HG02852 (cell line): ENCODE results near the gene CKS1B.
"Not testable (repeated sequence)": the region's sequence is repeated elsewhere in the genome, so short reads cannot be mapped to it uniquely, and the experiment has no call there.

Experiments
- ATAC-seq: cut with Tn5 transposase; IDR thresholded peaks from one replicate; pipeline ENCODE4 v1.9.1; 2021; ENCODE audit warnings: mild to moderate bottlenecking, moderate library complexity; ENCODE audit not compliant: unreplicated experiment

CKS1B gene

DNA sequence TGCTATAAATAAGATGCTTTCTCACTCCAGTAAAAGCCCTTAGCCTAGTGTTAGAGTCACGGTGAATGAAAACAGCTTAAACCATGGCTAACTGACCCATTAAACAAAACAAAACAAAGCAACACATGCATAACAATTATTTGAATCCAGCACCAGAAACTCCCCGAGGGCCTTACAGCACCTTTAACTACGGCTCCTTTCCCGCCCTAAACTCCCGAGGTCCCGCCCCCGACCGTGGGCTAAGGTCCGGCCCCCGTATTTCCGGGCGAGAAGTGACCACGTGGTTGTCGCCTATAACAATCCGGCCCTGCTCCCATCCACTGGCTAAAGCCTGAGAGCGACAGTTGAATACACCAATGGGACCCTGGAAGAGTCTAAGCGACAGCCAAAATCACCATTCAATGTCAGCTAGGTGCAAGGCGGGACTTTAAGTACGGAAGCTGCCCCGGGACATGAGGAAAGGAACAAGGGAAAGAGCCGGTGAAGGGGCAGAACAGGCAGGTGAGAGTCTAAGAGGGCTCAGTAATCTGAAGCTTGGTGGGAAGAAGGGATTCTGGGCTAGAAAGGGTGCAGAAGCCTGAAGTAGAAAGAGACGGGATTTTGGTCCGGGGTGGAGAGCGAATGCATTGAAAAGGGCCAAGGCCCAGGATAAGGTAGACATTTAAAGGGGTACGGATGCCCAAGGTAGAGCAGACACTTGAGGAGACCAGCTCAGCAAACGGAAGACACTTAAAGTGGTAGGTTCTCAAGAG is 8.6 kb downstream of the CKS1B start, which contains the start of gene FLAD1:
TSS of gene FLAD1 (plus strand) at position 448 of the 752 bp plus-strand sequence. CDS start 351 bp downstream, outside the sequence.
- ATAC-seq, result peak; percentile 98

DNA sequence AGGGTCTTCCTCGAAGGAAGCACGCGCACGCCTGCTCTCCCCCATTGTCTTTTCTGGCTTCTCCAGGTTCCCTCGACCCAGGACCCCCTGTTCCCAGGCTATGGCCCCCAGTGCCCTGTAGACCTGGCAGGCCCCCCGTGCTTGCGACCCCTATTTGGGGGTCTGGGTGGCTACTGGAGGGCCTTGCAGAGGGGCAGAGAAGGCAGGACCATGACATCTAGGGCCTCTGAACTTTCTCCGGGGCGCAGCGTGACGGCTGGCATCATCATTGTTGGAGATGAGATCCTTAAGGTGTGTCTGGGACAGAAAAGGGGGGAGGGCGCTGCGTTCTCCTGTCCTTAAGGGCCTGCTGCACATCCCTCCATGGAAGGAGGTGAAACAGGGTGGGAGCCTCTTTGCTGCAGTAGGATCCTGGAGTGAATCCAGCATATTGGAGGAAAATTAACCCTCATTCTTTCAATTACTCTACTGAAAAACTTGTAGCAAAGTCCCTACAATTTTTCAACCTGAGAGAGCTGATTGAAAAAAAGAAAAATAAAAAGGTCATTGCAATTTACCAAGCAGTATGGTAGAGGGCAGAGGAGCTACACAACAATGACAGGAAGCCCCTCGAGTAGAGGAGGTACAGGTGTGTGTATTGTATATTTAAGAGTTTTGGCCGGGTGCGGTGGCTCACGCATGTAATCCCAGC is 9.4 kb downstream of the CKS1B start:
- ATAC-seq, result no peak

DNA sequence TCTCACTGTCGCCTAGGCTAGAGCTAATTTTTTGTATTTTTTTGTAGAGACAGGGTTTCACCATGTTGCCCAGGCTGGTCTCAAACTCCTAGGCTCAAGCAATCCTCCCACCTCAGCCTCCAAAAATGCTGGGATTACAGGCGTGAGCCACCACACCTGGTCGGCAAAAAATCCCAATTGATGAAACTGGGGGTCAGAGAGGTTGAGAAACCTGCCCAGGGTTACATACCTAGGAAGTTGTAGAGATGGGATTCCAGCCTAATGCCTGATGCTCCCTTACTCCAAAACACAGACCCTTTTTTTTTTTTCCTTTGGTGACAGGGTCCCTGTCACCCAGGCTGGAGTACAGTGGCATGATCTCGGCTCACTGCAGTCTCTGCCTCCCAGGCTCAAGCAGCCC is 12.3 kb downstream of the CKS1B start:
- ATAC-seq, result not testable (repeated sequence)

DNA sequence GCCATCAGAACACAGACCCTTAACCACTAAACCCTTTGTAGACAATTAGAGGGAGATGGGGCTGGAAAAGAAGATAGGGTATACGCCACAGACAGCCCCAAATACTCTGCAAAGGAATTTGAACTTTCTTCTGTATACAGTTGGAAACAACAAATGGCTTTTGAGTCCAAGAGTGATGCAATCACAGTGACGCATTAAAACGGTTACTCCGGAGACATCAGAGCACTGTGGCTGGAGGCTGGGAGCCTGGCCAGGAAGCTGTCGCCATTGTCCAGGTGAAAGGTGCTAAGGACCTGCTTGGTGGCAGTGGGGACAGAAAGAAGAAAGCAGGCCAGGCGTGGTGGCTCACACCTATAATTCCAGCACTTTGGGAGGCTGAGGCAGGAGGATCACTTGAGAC is 12.8 kb downstream of the CKS1B start:
- ATAC-seq, result no peak

DNA sequence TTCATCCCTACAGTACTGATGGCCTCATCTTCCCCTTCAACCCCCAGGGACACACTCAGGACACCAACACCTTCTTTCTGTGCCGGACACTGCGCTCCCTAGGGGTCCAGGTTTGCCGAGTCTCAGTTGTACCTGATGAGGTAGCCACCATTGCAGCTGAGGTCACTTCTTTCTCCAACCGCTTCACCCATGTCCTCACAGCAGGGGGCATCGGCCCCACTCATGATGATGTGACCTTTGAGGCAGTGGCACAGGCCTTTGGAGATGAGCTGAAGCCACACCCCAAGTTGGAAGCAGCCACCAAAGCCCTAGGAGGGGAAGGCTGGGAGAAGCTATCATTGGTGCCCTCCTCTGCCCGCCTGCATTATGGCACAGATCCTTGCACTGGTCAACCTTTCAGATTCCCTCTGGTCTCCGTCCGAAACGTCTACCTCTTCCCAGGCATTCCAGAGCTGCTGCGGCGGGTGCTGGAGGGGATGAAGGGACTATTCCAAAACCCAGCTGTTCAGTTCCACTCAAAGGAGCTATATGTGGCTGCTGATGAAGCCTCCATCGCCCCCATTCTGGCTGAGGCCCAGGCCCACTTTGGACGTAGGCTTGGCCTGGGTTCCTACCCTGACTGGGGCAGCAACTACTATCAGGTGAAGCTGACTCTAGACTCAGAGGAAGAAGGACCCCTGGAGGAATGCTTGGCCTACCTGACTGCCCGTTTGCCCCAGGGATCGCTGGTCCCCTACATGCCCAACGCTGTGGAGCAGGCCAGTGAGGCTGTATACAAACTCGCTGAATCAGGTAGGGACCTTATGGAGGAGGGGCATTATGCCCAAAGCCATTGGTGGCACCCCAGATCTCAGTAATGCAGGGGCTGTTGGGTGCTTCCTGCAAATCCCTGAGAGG is 13.8 kb downstream of the CKS1B start:
- ATAC-seq, result no peak

DNA sequence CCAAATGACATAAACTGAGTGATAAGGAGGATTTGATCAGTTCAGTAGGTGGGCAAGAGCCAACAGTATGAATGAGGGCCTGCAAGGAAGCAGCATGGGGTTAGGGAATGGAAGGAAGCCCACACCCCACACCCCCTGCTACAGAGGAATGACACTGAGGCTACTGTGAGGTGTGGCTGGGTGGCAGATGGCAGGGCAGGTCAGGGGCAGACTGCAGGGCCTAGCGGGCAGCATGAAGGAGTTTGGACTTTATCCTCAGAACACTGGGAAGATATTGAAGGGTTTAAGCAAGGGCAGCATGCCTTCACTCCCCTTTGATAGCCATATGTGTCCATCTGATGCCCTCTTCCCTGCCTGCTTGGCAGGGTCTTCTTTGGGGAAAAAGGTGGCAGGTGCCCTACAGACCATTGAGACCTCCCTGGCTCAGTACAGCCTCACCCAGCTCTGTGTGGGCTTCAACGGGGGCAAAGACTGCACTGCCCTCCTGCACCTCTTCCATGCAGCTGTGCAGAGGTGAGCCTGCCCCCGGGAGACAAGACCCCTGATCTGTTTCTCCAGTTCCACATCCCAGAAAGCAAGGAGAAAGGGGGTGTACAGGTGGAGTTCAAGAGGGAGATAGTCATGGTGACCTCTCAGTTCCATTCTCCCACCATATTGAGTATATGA is 14.8 kb downstream of the CKS1B start:
- ATAC-seq, result no peak

DNA sequence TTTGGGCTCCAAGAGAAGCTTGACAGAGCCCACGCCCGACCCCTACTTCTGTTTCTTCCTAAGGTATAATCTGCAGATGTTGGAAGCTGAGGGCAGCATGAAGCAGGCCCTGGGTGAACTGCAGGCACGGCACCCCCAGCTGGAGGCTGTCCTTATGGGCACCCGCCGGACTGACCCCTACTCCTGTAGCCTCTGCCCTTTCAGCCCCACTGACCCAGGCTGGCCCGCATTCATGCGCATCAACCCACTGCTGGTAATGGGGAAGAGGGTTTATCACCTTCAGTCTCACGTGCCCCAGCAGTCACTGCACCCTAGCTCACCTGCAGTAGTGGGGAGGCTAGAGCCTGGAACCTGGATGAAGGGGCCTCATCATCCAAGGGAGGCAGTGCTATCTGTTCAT is 15.8 kb downstream of the CKS1B start:
- ATAC-seq, result no peak

DNA sequence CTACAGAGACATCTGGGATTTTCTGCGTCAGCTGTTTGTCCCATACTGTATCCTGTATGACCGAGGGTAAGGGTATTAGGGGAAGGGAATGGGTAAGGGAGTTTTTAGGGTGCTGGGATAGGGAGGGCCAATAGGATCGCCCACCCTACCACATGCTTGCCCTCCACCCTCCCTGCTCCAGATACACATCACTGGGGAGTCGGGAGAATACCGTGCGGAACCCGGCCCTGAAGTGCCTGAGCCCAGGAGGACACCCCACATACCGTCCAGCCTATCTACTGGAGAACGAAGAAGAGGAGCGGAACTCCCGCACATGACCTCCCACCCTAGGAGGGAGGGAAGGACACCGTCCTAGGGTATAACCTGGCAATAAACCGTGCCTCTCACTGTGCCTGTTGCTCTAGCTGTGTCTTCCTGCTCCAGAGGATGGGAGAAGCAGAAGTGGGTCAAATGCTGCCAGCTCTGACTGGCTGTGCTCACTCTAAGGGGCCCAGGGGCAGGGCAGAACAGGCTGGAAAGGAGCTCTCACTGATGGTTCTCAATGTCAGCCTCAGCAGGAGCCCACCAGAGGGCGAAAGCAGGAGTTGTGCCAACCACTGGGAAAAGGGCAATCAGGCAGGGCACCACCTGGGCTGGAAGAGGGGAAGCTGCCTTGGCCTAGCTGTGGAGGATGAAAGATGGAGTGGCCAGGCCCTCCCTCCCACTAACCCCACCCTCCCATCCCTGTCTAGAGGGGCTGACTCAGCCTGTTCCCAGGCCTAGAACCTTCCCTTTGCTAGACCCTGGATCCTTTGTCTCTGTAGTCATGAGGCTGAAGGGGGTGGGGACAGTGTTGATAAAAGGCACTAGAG is 18.5 kb downstream of the CKS1B start:
- ATAC-seq, result no peak

DNA sequence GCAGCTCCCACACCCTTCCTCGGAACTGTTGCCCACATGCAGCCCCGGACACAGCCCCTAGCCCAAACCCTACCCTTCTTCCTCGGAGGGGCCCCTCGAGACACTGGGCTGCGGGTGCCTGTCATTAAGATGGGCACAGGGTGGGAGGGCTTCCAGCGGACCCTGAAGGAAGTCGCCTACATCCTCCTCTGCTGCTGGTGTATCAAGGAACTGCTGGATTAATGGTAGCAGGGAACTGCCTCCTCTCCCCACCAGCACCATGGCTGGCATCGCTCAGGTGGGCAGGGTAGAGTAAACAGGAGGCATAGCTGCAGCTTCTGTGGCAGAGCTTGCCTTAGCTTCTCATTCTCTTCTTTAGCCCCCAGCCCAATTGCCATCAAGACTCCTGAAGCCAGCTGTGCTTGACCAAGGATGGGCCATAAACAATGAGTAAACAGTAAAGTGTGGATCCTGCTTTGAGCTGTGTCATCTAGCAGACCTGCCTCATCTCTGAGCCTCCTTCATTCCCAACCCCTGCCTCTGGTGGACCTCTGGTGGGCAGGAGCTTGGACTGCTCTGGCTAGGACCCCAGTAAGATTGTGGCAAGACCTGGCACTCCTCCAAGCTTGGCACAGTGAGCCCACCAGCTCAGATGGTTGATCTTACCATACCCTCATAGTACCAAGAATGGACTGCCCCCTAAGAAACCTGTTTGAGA is 19.2 kb downstream of the CKS1B start, which contains the start of gene LENEP:
TSS of gene LENEP (plus strand) at position 15 of the 697 bp plus-strand sequence. CDS start at position 37, 22 bp downstream.
- no peak for ATAC-seq

DNA sequence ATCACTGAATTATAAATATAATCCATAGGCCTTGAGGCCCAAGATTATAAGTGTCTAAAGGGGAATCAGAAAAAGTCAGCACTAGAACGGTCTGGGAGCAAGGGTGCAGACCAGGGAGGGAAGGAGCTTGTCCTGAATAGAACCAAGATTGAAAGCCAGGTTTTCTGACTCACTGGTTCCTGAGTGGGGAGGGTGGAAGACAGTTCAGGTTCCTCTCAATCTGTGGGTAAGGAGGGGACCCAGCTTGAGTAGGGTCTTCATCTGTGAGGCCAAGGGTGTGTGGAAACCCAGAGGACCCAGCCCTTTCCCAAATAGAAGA is 19.7 kb downstream of the CKS1B start:
- ATAC-seq, result no peak

DNA sequence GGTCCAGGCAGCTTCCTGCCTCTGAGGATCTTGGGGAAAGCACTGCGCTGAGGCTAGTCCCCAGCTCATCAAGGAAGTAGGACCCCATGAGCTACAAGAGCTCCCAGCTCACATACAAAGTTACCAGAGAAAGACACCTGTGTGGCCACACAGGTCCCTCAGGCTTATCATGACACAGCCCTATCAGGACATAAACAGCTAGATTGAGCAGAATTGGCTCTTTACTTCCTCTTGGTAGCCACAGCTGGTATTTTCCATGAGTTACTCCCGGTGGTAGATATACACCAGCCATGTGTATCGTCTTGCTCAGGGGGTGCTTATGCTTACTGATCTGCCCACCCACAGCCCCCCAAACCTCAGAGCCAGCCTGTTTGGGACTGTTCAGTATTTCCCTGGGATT is 20.1 kb downstream of the CKS1B start:
- ATAC-seq, result no peak

DNA sequence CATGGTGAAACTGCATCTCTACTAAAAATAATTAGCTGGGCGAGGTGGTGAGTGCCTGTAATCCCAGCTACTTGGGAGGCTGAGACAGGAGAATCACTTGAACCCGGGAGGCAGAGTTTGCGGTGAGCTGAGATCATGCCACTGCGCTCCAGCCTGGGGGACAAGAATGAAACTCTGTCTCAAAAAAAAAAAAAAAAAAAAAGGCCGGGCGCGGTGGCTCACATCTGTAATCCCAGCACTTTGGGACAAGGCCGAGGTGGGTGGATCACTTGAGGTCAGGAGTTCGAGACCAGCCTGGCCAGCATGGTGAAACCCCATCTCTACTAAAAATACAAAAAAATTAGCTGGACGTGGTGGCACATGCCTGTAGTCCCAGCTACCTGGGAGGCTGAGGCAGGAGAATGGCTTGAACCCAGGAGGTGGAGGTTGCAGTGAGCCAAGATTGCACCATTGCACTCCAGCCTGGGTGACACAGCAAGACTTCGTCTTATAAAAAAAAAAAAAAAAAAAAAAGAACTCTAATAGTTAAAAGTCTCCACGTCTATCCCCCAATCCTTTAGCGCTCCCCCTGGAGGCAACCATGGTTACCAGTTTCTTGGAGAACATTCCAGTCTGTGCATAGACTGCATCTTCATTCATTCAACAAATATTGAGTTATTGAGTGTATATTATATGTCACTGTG is 21.0 kb downstream of the CKS1B start:
- not testable (repeated sequence) for ATAC-seq

DNA sequence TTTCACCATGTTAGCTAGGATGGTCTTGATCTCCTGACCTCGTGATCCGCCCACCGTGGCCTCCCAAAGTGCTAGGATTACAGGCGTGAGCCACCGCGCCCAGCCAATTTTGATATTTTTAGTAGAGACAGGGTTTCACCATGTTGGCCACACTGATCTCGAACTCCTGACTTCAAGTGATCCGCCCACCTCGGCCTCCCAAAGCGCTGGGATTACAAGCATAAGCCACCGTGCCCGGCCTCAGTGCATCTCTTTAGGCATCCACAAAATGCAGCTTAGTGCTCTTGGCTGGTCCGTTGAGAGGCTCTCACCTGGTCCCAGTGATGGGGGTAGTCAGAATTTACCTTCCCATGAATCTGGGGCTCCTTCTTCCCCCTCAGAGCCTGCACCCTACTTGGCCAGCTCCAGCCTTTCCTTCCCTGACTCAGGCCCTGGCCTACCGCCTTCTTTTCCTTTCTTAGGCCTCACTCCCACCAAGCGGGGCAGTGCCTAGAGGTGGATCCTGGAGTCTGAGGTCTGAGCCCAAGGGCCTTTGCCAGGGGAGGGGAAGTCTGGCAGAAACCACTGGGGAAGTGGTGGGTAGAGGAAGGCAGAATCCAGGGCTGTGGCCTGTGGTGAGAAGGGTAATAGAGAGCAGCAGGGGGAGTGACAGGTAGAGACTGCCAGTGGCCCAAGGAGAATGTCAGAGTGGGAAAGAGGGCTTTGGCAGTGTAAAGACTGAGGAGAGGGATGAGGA is 22.7 kb downstream of the CKS1B start:
- ATAC-seq, result no peak

DNA sequence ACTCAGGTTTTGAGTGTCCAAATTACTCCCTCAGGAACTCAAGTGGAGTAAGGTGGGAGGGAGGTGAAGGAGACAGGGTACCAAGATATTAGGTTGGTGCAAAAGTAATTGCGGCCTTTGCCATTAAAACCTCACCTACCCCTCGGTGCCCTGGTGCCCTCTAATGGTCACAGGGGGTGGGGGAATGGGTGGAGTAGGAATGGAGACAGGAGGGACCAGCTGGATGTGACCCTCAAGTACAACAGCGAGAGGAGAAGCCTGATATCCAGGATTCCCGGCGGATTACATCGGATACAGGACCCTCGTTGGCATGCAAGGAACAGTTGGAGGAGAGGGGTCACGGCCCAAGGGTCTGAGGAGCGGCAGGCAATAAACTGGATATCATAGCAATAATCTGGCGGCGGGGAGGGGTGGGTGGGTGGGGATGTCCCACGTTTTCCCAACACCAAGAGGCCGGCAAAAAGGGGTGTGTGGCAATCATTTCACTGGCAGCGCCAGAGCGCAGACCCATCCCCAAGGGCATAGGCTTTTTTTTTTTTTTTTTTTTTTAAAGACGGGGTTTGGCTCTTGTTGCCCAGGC is 23.8 kb downstream of the CKS1B start:
- ATAC-seq, result no peak

DNA sequence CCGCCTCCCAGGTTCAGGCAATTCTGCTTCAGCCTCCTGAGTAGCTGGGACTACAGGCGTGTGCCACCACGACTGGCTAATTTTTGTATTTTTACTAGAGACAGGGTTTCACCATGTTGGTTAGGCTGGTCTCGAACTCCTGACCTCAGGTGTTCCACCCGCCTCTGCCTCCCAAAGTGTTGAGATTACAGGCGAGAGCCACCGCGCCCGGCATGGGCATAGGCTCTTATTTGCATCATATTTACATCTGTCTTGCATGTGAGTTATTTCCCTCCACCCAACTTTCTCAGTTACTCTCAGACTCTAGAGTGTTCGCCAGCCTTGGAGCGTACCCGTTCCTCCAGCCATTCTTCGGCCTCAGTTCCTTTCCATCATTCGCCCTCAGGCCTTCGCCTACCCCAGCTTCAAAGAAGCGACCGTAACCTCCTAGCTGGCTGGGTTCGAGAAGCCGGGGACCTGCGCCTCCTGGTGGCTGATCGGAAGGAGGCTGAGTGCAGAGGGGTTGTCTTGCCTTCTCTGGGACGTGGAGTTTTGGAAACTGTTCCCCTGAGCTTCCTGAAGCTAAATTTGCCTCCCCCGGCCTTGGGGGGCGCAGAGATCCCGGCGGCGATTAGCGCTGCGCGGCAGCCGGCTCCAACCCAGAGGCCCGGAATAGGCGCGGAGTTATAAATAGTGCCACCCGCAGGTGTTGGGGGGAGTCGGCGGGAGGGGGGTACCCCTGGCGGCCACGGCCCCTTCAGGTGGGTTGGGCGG is 24.5 kb downstream of the CKS1B start:
- no peak for ATAC-seq

DNA sequence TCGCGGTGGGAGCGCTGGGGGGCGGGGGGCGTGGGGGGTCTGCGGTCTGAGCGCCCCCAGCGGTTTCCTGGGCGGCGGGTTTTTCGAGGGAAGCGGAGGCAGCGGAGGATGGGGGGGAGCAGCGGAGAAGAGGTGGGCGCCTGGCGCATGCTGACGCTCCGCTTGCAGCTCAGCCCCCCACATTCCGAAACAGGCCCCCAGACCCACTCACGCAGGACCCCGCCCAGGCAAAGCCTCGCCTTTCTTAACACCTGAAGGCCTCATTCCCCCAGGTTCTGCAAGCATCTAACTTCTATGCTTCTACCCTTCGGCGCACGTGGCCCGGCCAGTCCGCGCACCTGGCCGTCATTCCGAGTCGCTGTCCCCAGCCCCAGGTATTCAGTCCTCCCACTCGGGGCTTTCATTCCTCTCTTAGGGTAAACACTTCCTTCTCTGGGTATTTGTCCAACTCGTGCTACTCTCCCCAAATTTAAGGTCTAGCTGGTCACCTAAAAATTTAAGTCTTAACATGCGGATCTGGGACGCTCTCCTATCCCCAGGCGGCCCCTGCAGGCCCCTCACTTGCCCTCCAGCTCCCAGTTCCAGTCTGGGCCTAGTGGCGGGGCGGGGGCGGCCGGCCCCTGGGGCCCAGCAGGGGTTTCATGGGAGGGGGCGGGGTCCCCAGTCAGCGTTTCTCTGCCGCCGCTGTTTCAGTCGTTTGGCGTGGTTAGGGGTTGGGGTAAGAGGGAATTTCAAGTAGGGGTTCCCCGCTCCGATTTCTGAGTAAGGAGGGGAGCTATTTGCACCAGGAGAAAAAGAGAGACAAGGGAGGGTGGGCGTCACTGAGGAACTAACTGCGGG is 25.3 kb downstream of the CKS1B start:
- ATAC-seq, result no peak
